Peyer's patch (tissue), 4 donors: ENCODE measurements around the gene GABBR2.

ENCODE experiments used
- CTCF ChIP-seq, 6 experiments: fragments of 450-650 bp in 4 of 6; fragments of 200-600 bp in 2 of 6; sonication (generic) in 1 of 6; IDR thresholded peaks; one replicate each; pipeline ENCODE4 v1.5.1; 2017 to 2019; ENCODE audit warnings: antibody characterized with exemption in 6 of 6, mild to moderate bottlenecking in 3 of 6, moderate library complexity in 1 of 6
- POLR2A ChIP-seq, 2 donors: fragments of 450-650 bp; IDR thresholded peaks; one replicate each; pipeline ENCODE4 v1.5.1; 2017; ENCODE audit warnings: antibody characterized with exemption in 2 of 2, mild to moderate bottlenecking in 2 of 2, moderate library complexity in 2 of 2

DNA sequence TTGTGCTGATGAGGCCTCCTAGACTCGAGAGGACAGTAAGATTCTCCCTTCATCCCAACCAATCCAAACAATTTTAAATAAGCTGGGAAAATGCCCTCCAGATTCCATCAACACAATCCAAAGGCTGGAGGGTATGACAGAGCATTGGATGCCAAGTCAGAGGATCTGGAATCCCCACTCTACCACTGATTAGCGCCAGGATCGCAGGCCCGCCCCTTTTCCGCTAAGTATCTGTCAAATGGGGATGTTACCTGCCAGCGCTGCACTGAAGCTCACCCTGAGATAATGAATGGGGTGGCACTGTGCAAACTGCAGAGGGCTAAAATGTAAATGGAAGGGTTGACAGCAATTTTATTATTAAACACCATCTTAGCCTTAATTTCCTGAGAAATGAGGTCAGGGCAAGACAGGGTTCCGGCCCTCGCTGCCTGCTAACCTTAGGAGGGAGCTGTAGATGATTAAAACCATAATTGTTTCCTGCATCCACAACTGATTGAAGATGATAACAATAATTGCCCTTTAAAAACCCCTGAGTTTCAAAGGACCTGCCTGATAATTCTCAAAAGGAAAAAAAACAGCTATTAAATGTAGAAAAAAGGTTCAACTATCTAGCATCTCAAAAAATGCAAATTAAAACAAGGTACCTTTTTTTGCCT lies 31.6 kb upstream of the GABBR2 start:
- no peak for TF ChIP-seq CTCF (IDR thresholded peaks at IDR 0.05)
- no peak for TF ChIP-seq POLR2A (IDR thresholded peaks at IDR 0.05)
